ENCODE measurements around the gene CERS2.
A peak's percentile ranks its signal among the peaks of the same experiment; 100 is the strongest.

The CERS2 gene

GRCh38 chr1:150974580-150975478, at the start of gene CERS2:
Gene CERS2 (minus strand): TSS chr1:150974835. CDS start chr1:150969090, 5,745 bp downstream.
- H3K27ac ChIP-seq (ENCODE audit: extremely low read depth, low read depth, low read length): peak within 1 kb of the TSS; percentile 81
- POLR2A ChIA-PET: interaction anchor here (0.5 to 1.7 kb wide), 3 partner anchors 9 to 1090 kb away, joined by 3 to 9 read pairs (median 3); partner anchors contain the start of gene MINDY1
- TF ChIP-seq ZNF26 (tag by site-specific recombination; IDR thresholded peaks at IDR 0.05) (no peak), ZNF266 (tag by site-specific recombination; IDR thresholded peaks at IDR 0.05; ENCODE audit: low read depth) (no peak), PRDM2 (tag by site-specific recombination; IDR thresholded peaks at IDR 0.05; ENCODE audit: borderline replicate concordance) (no peak), ZNF280C (tag by site-specific recombination; IDR thresholded peaks at IDR 0.05) (no peak), SCRT2 (tag by site-specific recombination; IDR thresholded peaks at IDR 0.05) (no peak), ZNF18 (tag by site-specific recombination; IDR thresholded peaks at IDR 0.05) (no peak), ZNF488 (tag by site-specific recombination; IDR thresholded peaks at IDR 0.05) (no peak), ZBTB26 (tag by site-specific recombination; optimal IDR thresholded peaks at IDR 0.05) (peak; percentile 34), ZNF354C (tag by site-specific recombination; IDR thresholded peaks at IDR 0.05; ENCODE audit: borderline replicate concordance, low read depth) (no peak), ZNF561 (tag by site-specific recombination; IDR thresholded peaks at IDR 0.05; ENCODE audit: borderline replicate concordance) (no peak), ZNF645 (tag by site-specific recombination; IDR thresholded peaks at IDR 0.05) (no peak), ZNF133 (tag by site-specific recombination; IDR thresholded peaks at IDR 0.05) (no peak), ZNF571 (tag by site-specific recombination; IDR thresholded peaks at IDR 0.05) (no peak), ZNF311 (tag by site-specific recombination; IDR thresholded peaks at IDR 0.05; ENCODE audit: borderline replicate concordance) (no peak), ZNF704 (tag by site-specific recombination; IDR thresholded peaks at IDR 0.05) (no peak), ZFP3 (tag by site-specific recombination; IDR thresholded peaks at IDR 0.05; ENCODE audit: low read depth) (no peak), AEBP2 (tag by site-specific recombination; IDR thresholded peaks at IDR 0.05; ENCODE audit: borderline replicate concordance) (no peak)

More at GRCh38 chr1:150974580-150975478, at the start of gene CERS2:
- Histone ChIP-seq H3K4me1 (ENCODE audit: control insufficient read depth, insufficient read depth, low read length) (peaks cover 26% of the 10 kb centered on the region), H3K9me3 (ENCODE audit: control insufficient read depth, insufficient read depth, low read depth, low read length) (no peaks in the 10 kb centered on the region), H3K4me3 (ENCODE audit: low read depth, low read length) (peak within 1 kb of the TSS; percentile 82), H3K36me3 (ENCODE audit: control insufficient read depth in 2 of 2, insufficient read depth in 1 of 2, low read length in 2 of 2) (peaks cover 0 to 3% of the 10 kb centered on the region in 2 experiments; a peak in 1 of 3 replicates)
- CTCF ChIA-PET: interaction anchor here (0.7 to 5.6 kb wide), 3 partner anchors 21 to 66 kb away, joined by 3 to 47 read pairs (median 5); partner anchors contain the start of gene MINDY1

Data from HEK293 (cell line).